Measurements from ENCODE around the gene PDE3A. TPM values are rescaled to one million over a fixed set of nuclear protein-coding genes. Genes with fewer than 3 reads are reported as not detected.

Gene PDE3A
- total and polyA plus RNA-seq, 2 of the 4 experiments (the other 2 are of a cell fraction): 0.09 to 0.18 TPM

- ATAC-seq (ENCODE audit: low read depth) (no peak), DNase-seq (no peak)
- in situ Hi-C loops (cut with MboI; ENCODE audit: low sequenced_read_pairs): no loop called here
- Histone ChIP-seq H2AFZ (replicated peaks; ENCODE audit: low read length, poor library complexity) (no peak overlapping the region), H3K27ac (ENCODE audit: insufficient read depth, low read length) (no peak overlapping the region), H3K23ac (ENCODE audit: low read depth, low read length) (no peak overlapping the region), H2BK15ac (ENCODE audit: low read depth, low read length) (no peak overlapping the region), H3K9ac (ENCODE audit: low read depth, low read length) (no peak overlapping the region), H3K9me1 (ENCODE audit: insufficient read depth, low read length) (no peaks in the 10 kb centered on the region), H3K14ac (replicated peaks; ENCODE audit: low read depth, low read length) (no peak overlapping the region), H3K4me3 (ENCODE audit: insufficient read depth, low read depth, low read length) (no peak overlapping the region), H3K9me3 (ENCODE audit: control insufficient read depth, insufficient read depth, low read length) (no peaks in the 10 kb centered on the region; the same call in 1 of the 2 replicates), H4K8ac (ENCODE audit: low read depth in 2 of 2, low read length in 2 of 2) (no peak overlapping the region), H2BK5ac (ENCODE audit: low read depth, low read length, poor library complexity, severe bottlenecking) (no peak overlapping the region), H4K91ac (ENCODE audit: insufficient read depth, low read depth, low read length) (no peak overlapping the region), H2BK20ac (ENCODE audit: low read depth, low read length) (no peak overlapping the region), H4K5ac (ENCODE audit: low read depth, low read length) (no peak overlapping the region), H4K20me1 (ENCODE audit: insufficient read depth, low read length) (no peaks in the 10 kb centered on the region), H3K4ac (ENCODE audit: low read depth, low read length) (no peak overlapping the region), H2BK120ac (ENCODE audit: low read depth, low read length) (no peak overlapping the region), H3K4me2 (ENCODE audit: low read depth, low read length) (no peak overlapping the region), H3K18ac (ENCODE audit: low read depth, low read length) (no peak overlapping the region), H3K79me1 (ENCODE audit: low read depth in 1 of 2, low read length in 2 of 2) (no peaks in the 10 kb centered on the region), H3K4me1 (ENCODE audit: control insufficient read depth, insufficient read depth, low read length) (no peaks in the 10 kb centered on the region), H3K27me3 (ENCODE audit: control insufficient read depth, insufficient read depth, low read length) (no peaks in the 10 kb centered on the region), H2AK9ac (replicated peaks; ENCODE audit: low read depth, low read length, poor library complexity) (no peak overlapping the region), H2AK5ac (ENCODE audit: low read depth, low read length) (no peak overlapping the region), H3K56ac (ENCODE audit: extremely low read depth, insufficient read depth, low read length) (no peak overlapping the region), H3K36me3 (ENCODE audit: control insufficient read depth, insufficient read depth, low read length) (no peaks in the 10 kb centered on the region)
- no CpG with 5 or more reads among the region's 3 CpGs for WGBS, 2 experiments (ENCODE audit: extremely low coverage in 2 of 2, insufficient read length in 1 of 2)
- POLR2A ChIA-PET (ENCODE audit: unreplicated experiment): no interaction called here
- intact Hi-C loops (cut with micrococcal nuclease): no loop called here
- BruUV-seq (replicated peaks): no TSS peak
- CTCF ChIA-PET: interaction anchor here (0.7 kb wide), 1 partner anchor 84 kb away, joined by 3 read pairs; no protein-coding TSS in a partner anchor
- dilution Hi-C loops (cut with HindIII; ENCODE audit: low sequenced_read_pairs, unreplicated experiment): no loop called here
- TF ChIP-seq CEBPB (IDR thresholded peaks at IDR 0.05; ENCODE audit: low read depth, low read length) (no peak), BHLHE40 (IDR thresholded peaks at IDR 0.05; ENCODE audit: low read depth, low read length) (no peak), CTCF (conservative IDR thresholded peaks at IDR 0.05; ENCODE audit: low read depth, low read length) (no peak), USF2 (IDR thresholded peaks at IDR 0.05; ENCODE audit: low read depth, low read length) (no peak), NFE2L2 (IDR thresholded peaks at IDR 0.05; ENCODE audit: low read depth, low read length) (no peak), RCOR1 (IDR thresholded peaks at IDR 0.05; ENCODE audit: insufficient replicate concordance, low read length) (no peak), CHD1 (IDR thresholded peaks at IDR 0.05; ENCODE audit: low read depth, low read length) (no peak), FOS (IDR thresholded peaks at IDR 0.05; ENCODE audit: low read depth, low read length) (no peak), SMC3 (IDR thresholded peaks at IDR 0.05; ENCODE audit: low read depth, low read length) (no peak), MAZ (IDR thresholded peaks at IDR 0.05; ENCODE audit: borderline replicate concordance, low read depth, low read length) (no peak)
Measured at GRCh38 chr12:20555771-20556170, 187.4 kb downstream of the PDE3A start.

Data from IMR-90 (cell line).